HG03280 (cell line): ENCODE measurements around the gene MAL.
"Not testable (repeated sequence)": the region's sequence is repeated elsewhere in the genome, so short reads cannot be mapped to it uniquely, and the experiment has no call there.

Experiments
- ATAC-seq: cut with Tn5 transposase; IDR thresholded peaks from one replicate; pipeline ENCODE4 v1.9.1; 2021; ENCODE audit warnings: mild to moderate bottlenecking, moderate library complexity; ENCODE audit not compliant: unreplicated experiment

MAL gene

DNA sequence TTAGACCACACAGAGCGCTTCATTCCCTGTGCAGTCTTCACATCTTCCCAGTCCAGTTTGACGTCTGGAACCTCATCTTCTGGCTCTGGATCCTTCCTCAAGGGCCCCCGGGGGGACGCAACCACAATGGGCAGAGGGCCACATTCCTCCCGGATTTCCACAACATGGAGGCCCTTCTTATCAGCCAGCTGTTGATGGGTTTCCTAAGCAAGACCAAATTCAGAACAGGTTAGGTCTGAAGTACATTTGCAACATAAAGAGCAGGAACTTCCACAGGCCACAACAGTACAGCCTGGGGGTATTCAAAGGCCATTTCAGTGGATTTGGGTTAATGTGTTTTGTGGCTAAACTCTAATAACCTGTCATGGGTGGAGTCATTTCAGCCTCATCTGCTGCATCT, 61.9 kb downstream of the MAL start:
- no peak for ATAC-seq

DNA sequence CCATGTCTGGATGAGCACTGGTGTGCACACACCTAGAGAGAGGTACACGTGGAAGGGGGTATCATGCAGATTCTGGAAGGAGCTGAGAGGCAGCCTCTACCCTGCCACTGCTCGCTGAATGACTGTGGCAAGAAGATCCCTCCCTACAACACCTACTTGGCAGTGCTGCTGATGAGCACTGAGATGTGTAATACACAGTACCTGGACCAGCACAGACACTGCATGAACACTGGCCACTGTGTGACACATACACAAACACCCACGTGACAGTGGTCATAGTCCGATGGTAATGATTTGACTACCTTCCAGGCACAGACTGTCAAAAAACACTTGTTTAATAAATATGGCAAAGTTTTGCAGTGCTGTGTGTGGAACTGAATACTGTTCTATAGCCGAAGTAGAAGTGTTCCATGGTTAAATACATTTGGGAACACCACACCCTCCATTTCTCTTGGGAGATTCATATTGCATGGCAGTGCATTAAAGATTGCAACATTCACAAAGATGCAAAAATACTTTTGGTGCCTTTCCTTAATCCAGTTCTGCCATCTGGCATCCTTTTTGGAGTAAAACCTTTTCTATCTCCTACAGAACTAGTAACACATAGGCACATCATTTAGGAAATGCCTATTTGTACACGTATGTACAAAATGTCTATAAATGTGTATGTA, 66.5 kb downstream of the MAL start:
- no peak for ATAC-seq

DNA sequence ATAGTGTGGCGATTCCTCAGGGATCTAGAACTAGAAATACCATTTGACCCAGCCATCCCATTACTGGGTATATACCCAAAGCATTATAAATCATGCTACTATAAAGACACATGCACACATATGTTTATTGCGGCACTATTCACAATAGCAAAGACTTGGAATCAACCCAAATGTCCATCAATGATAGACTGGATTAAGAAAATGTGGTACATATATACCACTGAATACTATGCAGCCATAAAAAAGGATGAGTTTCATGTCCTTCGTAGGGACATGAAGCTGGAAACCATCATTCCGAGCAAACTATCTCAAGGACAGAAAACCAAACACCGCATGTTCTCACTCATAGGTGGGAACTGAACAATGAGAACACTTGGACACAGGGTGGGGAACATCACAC, 72.8 kb downstream of the MAL start:
- ATAC-seq, result not testable (repeated sequence)

DNA sequence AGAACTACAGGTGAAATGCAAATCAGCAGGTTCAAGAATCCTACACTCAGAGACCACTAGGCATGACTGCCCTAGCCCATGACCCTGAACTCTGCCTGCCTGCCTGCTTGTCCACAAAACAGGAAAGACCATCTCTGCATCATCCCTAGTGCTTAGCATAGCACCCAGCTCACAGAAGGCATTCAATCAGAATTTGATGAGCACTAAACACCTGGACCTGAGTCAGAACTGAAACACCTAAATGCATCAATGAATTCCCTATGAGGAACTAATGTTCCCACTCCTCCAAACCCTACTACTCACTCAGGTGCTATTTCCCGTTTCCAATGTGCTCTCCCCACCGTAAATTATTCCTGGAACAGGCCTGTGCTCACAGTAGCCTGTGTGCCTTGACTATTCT, 74.4 kb downstream of the MAL start:
- ATAC-seq, result no peak
